Prostate gland (tissue), 2 donors: ENCODE data around the gene KIAA0825.

ENCODE experiments used
- CTCF ChIP-seq, 4 experiments: fragments of 200-600 bp in 2 of 4; fragments of 450-650 bp in 2 of 4; sonication (generic) in 2 of 4; IDR thresholded peaks; 1 replicate in 3 of 4; 2 replicates in 1 of 4; pipeline ENCODE4 v1.5.1; 2016 to 2019; ENCODE audit warnings: antibody characterized with exemption in 4 of 4, mild to moderate bottlenecking in 2 of 4, moderate library complexity in 2 of 4
- POLR2A ChIP-seq: fragments of 450-650 bp; IDR thresholded peaks from one replicate; pipeline ENCODE4 v1.6.1; 2016; ENCODE audit warnings: antibody characterized with exemption, mild to moderate bottlenecking
- POLR2AphosphoS5 ChIP-seq: sonication (generic); formaldehyde crosslinking; IDR thresholded peaks from one replicate; pipeline ENCODE4 v1.6.1; 2017; ENCODE audit warnings: antibody characterized with exemption

- TF ChIP-seq CTCF (IDR thresholded peaks at IDR 0.05) = no peak
- no peak for TF ChIP-seq POLR2AphosphoS5
- no peak for TF ChIP-seq POLR2A
Observed at GRCh38 chr5:94285984-94286383, 332.4 kb downstream of the KIAA0825 start.
